ENCODE data around the gene TTI1.

DNA sequence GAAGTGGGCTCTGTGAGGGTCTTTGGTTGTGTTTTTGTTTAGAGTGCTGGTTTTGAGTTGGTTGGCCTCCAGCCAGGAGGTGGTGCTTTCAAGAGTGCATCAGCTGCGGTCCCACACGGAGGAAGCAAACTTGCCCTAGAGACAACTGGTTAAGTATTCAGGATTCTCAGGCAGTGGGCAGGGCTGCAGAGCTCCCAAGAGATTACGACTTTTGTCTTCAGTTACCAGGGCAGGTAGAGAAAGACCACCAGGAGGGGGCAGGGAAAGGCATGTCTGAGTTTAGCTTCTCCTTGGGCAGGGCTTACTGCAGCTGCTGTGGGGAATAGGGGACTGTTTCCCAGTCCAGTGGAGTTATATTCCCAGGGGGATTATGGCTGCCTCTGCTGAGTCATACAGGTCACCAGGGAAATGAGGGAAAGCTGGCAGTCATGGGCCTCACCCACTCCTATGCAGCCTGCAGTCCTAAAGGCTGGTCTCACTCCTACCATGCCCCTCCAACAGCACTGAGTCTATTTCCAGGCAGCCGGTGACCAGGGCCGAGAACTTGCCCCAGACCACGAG lies 64.3 kb downstream of the TTI1 start:
- no peak for TF ChIP-seq SMC3 (IDR thresholded peaks at IDR 0.05; ENCODE audit: low read length)
- no peak for TF ChIP-seq POLR2AphosphoS5 (IDR thresholded peaks at IDR 0.05; ENCODE audit: low read depth, low read length)

All from HepG2 (cell line).